NT2/D1 (cell line): ENCODE measurements around the gene OTOS.

Experiments used
- SUZ12 ChIP-seq: IDR thresholded peaks from 2 replicates; pipeline ENCODE4 v1.6.1; 2011; ENCODE audit not compliant: insufficient read length, insufficient read depth; ENCODE audit errors: extremely low read depth
- YY1 ChIP-seq: IDR thresholded peaks from 2 replicates; pipeline ENCODE4 v1.6.1; 2011; ENCODE audit not compliant: insufficient read length, insufficient read depth
- ZNF274 ChIP-seq: IDR thresholded peaks from 2 replicates; pipeline ENCODE4 v1.6.1; 2011; ENCODE audit warnings: mild to moderate bottlenecking, low read depth, low read length

DNA sequence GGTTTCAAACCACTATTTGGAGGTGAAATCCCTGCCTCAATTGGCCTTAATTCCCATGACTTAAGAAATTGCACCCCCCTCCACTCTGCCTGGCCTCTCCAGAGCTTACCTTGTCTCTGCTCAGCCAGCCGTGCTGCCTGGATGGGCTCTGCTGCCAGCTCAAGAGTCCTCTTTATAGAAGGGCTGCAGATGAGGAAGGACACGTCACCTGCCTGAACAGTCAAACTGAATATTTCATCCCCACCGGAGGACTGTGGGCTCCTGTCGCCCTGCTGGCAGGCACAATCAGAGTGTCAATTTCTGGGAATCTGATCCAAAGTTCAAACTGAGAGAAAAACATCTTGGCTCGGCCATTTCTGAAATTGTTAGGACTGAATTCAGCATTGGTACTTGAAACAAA, at the start of gene OTOS:
- TF ChIP-seq YY1 (no peak), ZNF274 (no peak), SUZ12 (no peak)
